Measurements from ENCODE around the gene RPS6KA1.
A peak's percentile ranks its signal among the peaks of the same experiment; 100 is the strongest.

The RPS6KA1 gene

GRCh38 chr1:26531651-26532131 is 2.1 kb downstream of the RPS6KA1 start:
- DNase-seq (ENCODE audit: low read depth in 2 of 2) = no peak

- DNase-seq (ENCODE audit: low read depth in 2 of 2) = no peak
Measured at GRCh38 chr1:26533951-26534509, 4.5 kb downstream of the RPS6KA1 start.

GRCh38 chr1:26535201-26535600 is 5.6 kb downstream of the RPS6KA1 start:
- no peak for DNase-seq (ENCODE audit: low read depth in 2 of 2)

GRCh38 chr1:26536081-26536480 is 6.5 kb downstream of the RPS6KA1 start:
- no peak for DNase-seq (ENCODE audit: low read depth in 2 of 2)

GRCh38 chr1:26536521-26536920 is 7.0 kb downstream of the RPS6KA1 start:
- DNase-seq (ENCODE audit: low read depth in 2 of 2) = no peak

GRCh38 chr1:26537951-26538352 is 8.4 kb downstream of the RPS6KA1 start:
- DNase-seq (ENCODE audit: low read depth in 2 of 2) = no peak

- DNase-seq (ENCODE audit: low read depth in 2 of 2) = peak in 1 of 2 donors; percentile 34
Measured at GRCh38 chr1:26538480-26539412, 9.2 kb downstream of the RPS6KA1 start.

- no peak for DNase-seq (ENCODE audit: low read depth in 2 of 2)
Measured at GRCh38 chr1:26539722-26540121, 10.2 kb downstream of the RPS6KA1 start.

- no peak for DNase-seq (ENCODE audit: low read depth in 2 of 2)
Measured at GRCh38 chr1:26540351-26540750, 10.8 kb downstream of the RPS6KA1 start.

GRCh38 chr1:26541431-26541815 is 11.9 kb downstream of the RPS6KA1 start:
- DNase-seq (ENCODE audit: low read depth in 2 of 2) = no peak

- peak; percentile 47 to 48 for DNase-seq (ENCODE audit: low read depth in 2 of 2)
Measured at GRCh38 chr1:26541816-26542711, 12.5 kb downstream of the RPS6KA1 start.

- no peak for DNase-seq (ENCODE audit: low read depth in 2 of 2)
Measured at GRCh38 chr1:26542771-26543451, 13.3 kb downstream of the RPS6KA1 start.

- DNase-seq (ENCODE audit: low read depth in 2 of 2) = no peak
Measured at GRCh38 chr1:26543462-26543861, 13.9 kb downstream of the RPS6KA1 start.

- no peak for DNase-seq (ENCODE audit: low read depth in 2 of 2)
Measured at GRCh38 chr1:26544126-26544525, 14.6 kb downstream of the RPS6KA1 start.

- no peak for DNase-seq (ENCODE audit: low read depth in 2 of 2)
Measured at GRCh38 chr1:26545969-26546323, 16.4 kb downstream of the RPS6KA1 start.

- no peak for DNase-seq (ENCODE audit: low read depth in 2 of 2)
Measured at GRCh38 chr1:26546375-26546774, 16.8 kb downstream of the RPS6KA1 start.

GRCh38 chr1:26546819-26547218 is 17.3 kb downstream of the RPS6KA1 start:
- no peak for DNase-seq (ENCODE audit: low read depth in 2 of 2)

GRCh38 chr1:26548841-26549240 is 19.3 kb downstream of the RPS6KA1 start:
- DNase-seq (ENCODE audit: low read depth in 2 of 2) = no peak

- DNase-seq (ENCODE audit: low read depth in 2 of 2) = no peak
Measured at GRCh38 chr1:26550946-26551345, 21.4 kb downstream of the RPS6KA1 start.

- no peak for DNase-seq (ENCODE audit: low read depth in 2 of 2)
Measured at GRCh38 chr1:26552720-26553119, 23.2 kb downstream of the RPS6KA1 start.

- no peak for DNase-seq (ENCODE audit: low read depth in 2 of 2)
Measured at GRCh38 chr1:26553942-26554682, 24.6 kb downstream of the RPS6KA1 start.

Measured in stimulated activated CD8-positive, alpha-beta memory T cell treated with anti-CD3 and anti-CD28 coated beads, Interleukin-2, amount 100 ng/mL, for 1 hour (primary cell).